HCT116 (cell line): ENCODE data around the gene NPR3.

Experiments
- CTCF ChIP-seq, 3 experiments: fragments of 200-600 bp in 1 of 3; sonication (generic) in 1 of 3; IDR thresholded peaks in 2 of 3; conservative IDR thresholded peaks in 1 of 3; 2 replicates each; pipeline ENCODE4 v1.5.1; 2012 to 2017; ENCODE audit warnings: low read depth in 2 of 3, low read length in 2 of 3, antibody characterized with exemption in 1 of 3, borderline replicate concordance in 1 of 3, control low read depth in 1 of 3, mild to moderate bottlenecking in 1 of 3, mixed read lengths in 1 of 3, mixed run types in 1 of 3, moderate library complexity in 1 of 3; ENCODE audit not compliant: insufficient read depth in 1 of 3
- EGR1 ChIP-seq: IDR thresholded peaks from 2 replicates; pipeline ENCODE4 v1.6.1; 2012; ENCODE audit warnings: low read depth
- EZH2 ChIP-seq: fragments of 200-600 bp; sonication (generic); IDR thresholded peaks from 2 replicates; pipeline ENCODE4 v1.6.1; 2017; ENCODE audit warnings: antibody characterized with exemption, mixed run types
- EZH2phosphoT487 ChIP-seq: fragments of 200-600 bp; IDR thresholded peaks from 2 replicates; pipeline ENCODE4 v1.6.1; 2018; ENCODE audit warnings: antibody characterized with exemption, borderline replicate concordance
- JUND ChIP-seq: IDR thresholded peaks from 2 replicates; pipeline ENCODE4 v1.6.1; 2012
- MAX ChIP-seq: IDR thresholded peaks from 2 replicates; pipeline ENCODE4 v1.6.1; 2012
- POLR2A ChIP-seq: IDR thresholded peaks from 2 replicates; pipeline ENCODE4 v1.7.0; 2011; ENCODE audit warnings: borderline replicate concordance; ENCODE audit not compliant: insufficient read depth, insufficient read length; ENCODE audit errors: extremely low read depth
- POLR2AphosphoS5 ChIP-seq: IDR thresholded peaks from 2 replicates; pipeline ENCODE4 v1.6.1; 2011; ENCODE audit warnings: mild to moderate bottlenecking, low read depth, low read length, moderate library complexity
- SRF ChIP-seq: IDR thresholded peaks from 2 replicates; pipeline ENCODE4 v1.6.1; 2012; ENCODE audit warnings: low read depth
- TCF7L2 ChIP-seq: IDR thresholded peaks from 2 replicates; pipeline ENCODE4 v1.7.0; 2011; ENCODE audit warnings: borderline replicate concordance, inconsistent platforms; ENCODE audit not compliant: insufficient read depth, insufficient read length; ENCODE audit errors: extremely low read depth

DNA sequence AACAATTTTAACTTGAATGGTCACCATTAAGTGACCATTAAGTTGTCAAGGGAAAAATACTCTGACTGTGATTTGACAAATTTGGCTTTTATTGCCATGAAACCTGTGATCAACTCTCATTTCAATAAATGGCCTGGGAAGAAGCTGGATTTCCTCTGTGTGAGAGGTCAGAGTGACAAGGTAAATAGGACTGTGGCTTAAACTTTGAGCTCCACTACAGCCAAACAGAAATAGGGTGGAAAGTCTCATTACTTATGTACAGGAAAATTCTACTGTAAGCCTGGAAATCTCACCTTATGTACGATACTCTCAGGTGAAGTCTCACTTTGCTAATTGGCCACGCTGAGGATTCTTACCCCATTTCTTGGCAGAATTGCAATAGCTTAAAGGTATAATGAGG is 67.3 kb downstream of the NPR3 start:
- TF ChIP-seq POLR2A (no peak), JUND (no peak), CTCF (IDR thresholded peaks at IDR 0.05 in 2 of 3, conservative IDR thresholded peaks at IDR 0.05 in 1 of 3; ENCODE audit: borderline replicate concordance in 1 of 3, insufficient read depth in 1 of 3, low read depth in 2 of 3, low read length in 2 of 3) (no peak), EZH2phosphoT487 (no peak), EGR1 (no peak), POLR2AphosphoS5 (no peak), EZH2 (no peak), SRF (no peak), MAX (no peak), TCF7L2 (no peak)
